Mononuclear cell (primary cell): ENCODE measurements around the gene GLG1. TPM values are rescaled to one million over a fixed set of nuclear protein-coding genes. Genes with fewer than 3 reads are reported as not detected.

ENCODE experiments used
- H3K27me3 ChIP-seq: 2 replicates; pipeline ENCODE4 v1.6.0; 2011; ENCODE audit warnings: low read length, control low read depth; ENCODE audit not compliant: insufficient read depth
- H3K4me1 ChIP-seq: 2 replicates; pipeline ENCODE4 v1.5.1; 2011; ENCODE audit warnings: mild to moderate bottlenecking, low read length, control low read depth; ENCODE audit not compliant: insufficient read depth
- H3K4me3 ChIP-seq: 2 replicates; pipeline ENCODE4 v1.5.1; 2011; ENCODE audit warnings: mild to moderate bottlenecking, low read length, moderate library complexity
- H3K9me3 ChIP-seq: 2 replicates; pipeline ENCODE4 v1.5.1; 2011; ENCODE audit warnings: low read depth, mild to moderate bottlenecking, control low read depth, low read length
- total RNA-seq: library from RNA; depleted of rRNA; stranded (reverse); fragments of >200 nt; gene quantifications from one replicate; pipeline ENCODE4 v1.2.3, GENCODE V29; 2012

Gene GLG1
- total RNA-seq, 1 donor: 91.0 TPM

GRCh38 chr16:74596586-74596985 is 10.3 kb downstream of the GLG1 start:
- H3K4me1 ChIP-seq: peaks cover 24% of the 10 kb centered on the region
- no peak overlapping the region for H3K4me3 ChIP-seq
- H3K27me3 ChIP-seq: no peaks in the 10 kb centered on the region
- no peaks in the 10 kb centered on the region for H3K9me3 ChIP-seq

GRCh38 chr16:74592847-74593246 is 14.1 kb downstream of the GLG1 start:
- Histone ChIP-seq H3K4me1 (peaks cover 29% of the 10 kb centered on the region), H3K4me3 (no peak overlapping the region), H3K9me3 (no peaks in the 10 kb centered on the region), H3K27me3 (no peaks in the 10 kb centered on the region)

GRCh38 chr16:74591876-74592650 is 14.9 kb downstream of the GLG1 start:
- Histone ChIP-seq H3K9me3 (no peaks in the 10 kb centered on the region), H3K4me3 (no peak overlapping the region), H3K4me1 (peaks cover 29% of the 10 kb centered on the region), H3K27me3 (no peaks in the 10 kb centered on the region)

- H3K27me3 ChIP-seq: no peaks in the 10 kb centered on the region
- no peak overlapping the region for H3K4me3 ChIP-seq
- no peaks in the 10 kb centered on the region for H3K9me3 ChIP-seq
- peaks cover 38% of the 10 kb centered on the region for H3K4me1 ChIP-seq
These were observed 20.0 kb downstream of the GLG1 start for GRCh38 chr16:74586948-74587347.

- Histone ChIP-seq H3K9me3 (no peaks in the 10 kb centered on the region), H3K4me3 (no peak overlapping the region), H3K27me3 (no peaks in the 10 kb centered on the region), H3K4me1 (peaks cover 46% of the 10 kb centered on the region)
These were observed 21.0 kb downstream of the GLG1 start for GRCh38 chr16:74585846-74586443.

- Histone ChIP-seq H3K4me3 (no peak overlapping the region), H3K9me3 (no peaks in the 10 kb centered on the region), H3K27me3 (no peaks in the 10 kb centered on the region), H3K4me1 (peaks cover 30% of the 10 kb centered on the region)
These were observed 22.8 kb downstream of the GLG1 start for GRCh38 chr16:74583926-74584666.

- Histone ChIP-seq H3K4me1 (peaks cover 22% of the 10 kb centered on the region), H3K4me3 (no peak overlapping the region), H3K9me3 (no peaks in the 10 kb centered on the region), H3K27me3 (no peaks in the 10 kb centered on the region)
These were observed 23.9 kb downstream of the GLG1 start for GRCh38 chr16:74582970-74583369.

GRCh38 chr16:74580833-74581232 is 26.1 kb downstream of the GLG1 start:
- no peaks in the 10 kb centered on the region for H3K9me3 ChIP-seq
- no peak overlapping the region for H3K4me3 ChIP-seq
- H3K27me3 ChIP-seq: no peaks in the 10 kb centered on the region
- H3K4me1 ChIP-seq: peaks cover 20% of the 10 kb centered on the region

GRCh38 chr16:74578838-74579237 is 28.1 kb downstream of the GLG1 start:
- H3K4me3 ChIP-seq: no peak overlapping the region
- H3K27me3 ChIP-seq: no peaks in the 10 kb centered on the region
- no peaks in the 10 kb centered on the region for H3K9me3 ChIP-seq
- peaks cover 16% of the 10 kb centered on the region for H3K4me1 ChIP-seq

GRCh38 chr16:74578433-74578832 is 28.5 kb downstream of the GLG1 start:
- Histone ChIP-seq H3K4me1 (peaks cover 20% of the 10 kb centered on the region), H3K27me3 (no peaks in the 10 kb centered on the region), H3K4me3 (no peak overlapping the region), H3K9me3 (no peaks in the 10 kb centered on the region)

- H3K9me3 ChIP-seq: no peaks in the 10 kb centered on the region
- no peak overlapping the region for H3K4me3 ChIP-seq
- H3K4me1 ChIP-seq: peaks cover 20% of the 10 kb centered on the region
- no peaks in the 10 kb centered on the region for H3K27me3 ChIP-seq
These were observed 29.0 kb downstream of the GLG1 start for GRCh38 chr16:74577882-74578366.

- H3K27me3 ChIP-seq: no peaks in the 10 kb centered on the region
- no peaks in the 10 kb centered on the region for H3K9me3 ChIP-seq
- peaks cover 19% of the 10 kb centered on the region for H3K4me1 ChIP-seq
- no peak overlapping the region for H3K4me3 ChIP-seq
These were observed 30.9 kb downstream of the GLG1 start for GRCh38 chr16:74575807-74576643.

- H3K27me3 ChIP-seq: no peaks in the 10 kb centered on the region
- H3K9me3 ChIP-seq: no peaks in the 10 kb centered on the region
- H3K4me3 ChIP-seq: no peak overlapping the region
- peaks cover 26% of the 10 kb centered on the region for H3K4me1 ChIP-seq
These were observed 31.6 kb downstream of the GLG1 start for GRCh38 chr16:74575175-74575806.

- Histone ChIP-seq H3K4me1 (peaks cover 26% of the 10 kb centered on the region), H3K4me3 (no peak overlapping the region), H3K9me3 (no peaks in the 10 kb centered on the region), H3K27me3 (no peaks in the 10 kb centered on the region)
These were observed 32.8 kb downstream of the GLG1 start for GRCh38 chr16:74574146-74574545.
